KBM-7 (cell line): ENCODE data around the gene RPUSD4.

Experiments
- DNase-seq: peaks from one replicate; pipeline ENCODE4 v3.0.0-alpha.2; 2015
- in situ Hi-C: fragments of 300-500 bp; cut with MboI; formaldehyde crosslinking; loops from 2 replicates; pipeline ENCODE4 v1.14.3; 2020; ENCODE audit warnings: low sequenced_read_pairs, low pct_unique_long_range_greater_than_20kb, mixed read lengths

Gene RPUSD4

GRCh38 chr11:126188332-126189108, 22.9 kb downstream of the RPUSD4 start:
- in situ Hi-C loops: no loop called here
- no peak for DNase-seq

GRCh38 chr11:126186708-126187529, 24.5 kb downstream of the RPUSD4 start:
- no peak for DNase-seq

DNA sequence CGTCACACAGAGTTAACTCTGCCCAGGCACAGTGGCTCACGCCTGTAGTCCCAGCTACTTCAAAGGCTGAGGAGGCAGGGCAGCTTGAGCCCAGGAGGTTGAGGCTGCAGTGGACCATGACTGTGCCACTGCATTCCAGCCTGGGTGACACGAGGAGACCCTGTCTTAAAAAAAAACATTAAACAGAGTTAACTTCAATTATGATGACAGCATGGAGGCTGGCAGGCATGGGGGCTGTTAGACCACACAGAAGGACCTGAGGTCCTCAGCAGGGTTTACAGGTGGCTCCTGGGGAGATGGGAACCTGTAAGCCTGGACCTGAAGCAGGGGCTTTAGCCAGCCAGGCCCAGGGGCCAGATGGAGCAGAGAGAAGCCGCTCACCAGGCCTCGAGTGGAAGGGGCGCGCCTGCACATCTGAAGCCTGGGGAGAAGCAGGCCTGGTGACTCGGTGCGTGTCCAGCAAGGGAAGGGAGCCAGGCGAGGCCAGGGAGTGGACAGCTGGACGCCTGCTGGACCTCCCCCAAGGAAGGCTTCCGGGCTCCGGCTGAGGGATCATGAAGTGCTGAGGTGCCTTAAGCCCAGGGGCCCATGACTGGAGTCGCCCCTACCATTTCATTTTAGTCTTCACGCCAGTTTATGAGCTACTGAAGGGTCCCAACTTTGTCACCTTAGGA, 25.3 kb downstream of the RPUSD4 start:
- in situ Hi-C loops: no loop called here
- DNase-seq: no peak

More at GRCh38 chr11:126186708-126187529, 24.5 kb downstream of the RPUSD4 start:
- in situ Hi-C loops: no loop called here

GRCh38 chr11:126185259-126186024, 26.0 kb downstream of the RPUSD4 start:
- in situ Hi-C loops: no loop called here
- no peak for DNase-seq

GRCh38 chr11:126182787-126183445, 28.5 kb downstream of the RPUSD4 start:
- in situ Hi-C loops: no loop called here
- DNase-seq: no peak

DNA sequence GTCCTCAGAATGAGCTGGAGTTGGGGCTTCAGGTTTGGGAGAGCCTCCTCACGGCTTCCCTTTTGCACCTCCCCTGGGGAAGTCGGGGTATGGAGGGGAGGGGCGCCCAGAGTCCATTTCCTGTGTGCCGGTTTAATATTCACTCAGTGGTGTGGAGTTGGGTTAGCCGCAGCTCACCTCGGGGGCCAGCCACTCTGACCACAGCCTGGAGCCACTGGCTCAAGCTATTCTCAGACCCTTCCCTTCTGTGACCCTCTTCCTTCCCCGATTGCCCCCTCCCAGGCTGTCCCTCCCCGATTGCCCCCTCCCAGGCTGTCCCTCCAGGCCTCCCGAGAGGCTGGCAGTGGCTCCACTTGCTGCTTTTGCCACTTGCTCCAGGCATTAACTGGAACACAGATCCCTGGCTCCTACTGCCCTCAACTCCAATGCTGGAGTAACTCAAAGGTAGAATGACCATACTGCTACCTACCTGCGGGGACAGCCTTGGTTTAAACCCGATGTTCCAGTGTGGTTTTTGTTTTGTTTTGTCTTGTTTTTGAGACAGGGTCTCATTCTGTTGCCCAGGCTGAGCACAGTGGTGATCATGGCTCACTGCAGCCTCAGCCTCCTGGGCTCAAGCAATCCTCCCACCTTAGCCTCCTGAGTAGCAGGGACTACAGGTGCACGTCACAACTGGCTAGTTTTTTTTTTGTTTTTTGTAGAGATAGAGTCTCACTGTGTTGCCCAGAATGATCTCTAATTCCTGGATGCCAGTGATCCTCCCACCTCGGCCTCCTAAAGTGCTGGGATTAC, 29.3 kb downstream of the RPUSD4 start:
- in situ Hi-C loops: no loop called here

DNA sequence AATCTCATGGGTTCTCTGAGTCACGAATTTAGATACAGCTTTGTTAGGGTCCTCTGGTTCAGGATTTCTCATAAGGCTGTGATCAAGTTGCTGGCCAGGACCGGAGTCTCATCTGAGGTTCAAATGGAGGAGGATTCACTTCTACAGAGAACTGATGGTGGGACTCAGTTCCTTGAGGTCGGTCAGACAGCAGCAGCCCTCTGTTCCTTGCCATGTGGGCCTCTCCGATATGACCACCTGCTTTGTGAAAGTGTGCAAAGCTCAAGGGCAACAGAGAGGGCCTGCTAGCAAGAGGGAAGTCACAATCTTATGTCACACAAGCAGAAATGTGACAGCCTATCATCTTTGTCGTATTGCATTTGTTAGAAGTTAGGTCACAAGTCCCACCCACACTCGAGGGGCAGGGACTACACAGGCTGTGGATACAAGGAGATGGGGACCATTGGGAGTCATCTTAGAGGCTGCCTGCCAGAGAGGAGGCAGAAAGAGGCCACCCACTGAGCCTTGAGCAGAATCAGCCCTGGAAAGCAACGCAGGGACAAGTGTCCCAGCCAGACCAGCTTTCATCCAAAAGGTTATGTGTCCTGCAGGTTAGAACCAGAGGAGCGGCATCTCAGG, 34.5 kb downstream of the RPUSD4 start:
- in situ Hi-C loops: no loop called here
- DNase-seq: no peak

More for the DNA sequence above, 29.3 kb downstream of the RPUSD4 start:
- no peak for DNase-seq

GRCh38 chr11:126175393-126175792, 36.1 kb downstream of the RPUSD4 start:
- DNase-seq: no peak
- in situ Hi-C loops: no loop called here

DNA sequence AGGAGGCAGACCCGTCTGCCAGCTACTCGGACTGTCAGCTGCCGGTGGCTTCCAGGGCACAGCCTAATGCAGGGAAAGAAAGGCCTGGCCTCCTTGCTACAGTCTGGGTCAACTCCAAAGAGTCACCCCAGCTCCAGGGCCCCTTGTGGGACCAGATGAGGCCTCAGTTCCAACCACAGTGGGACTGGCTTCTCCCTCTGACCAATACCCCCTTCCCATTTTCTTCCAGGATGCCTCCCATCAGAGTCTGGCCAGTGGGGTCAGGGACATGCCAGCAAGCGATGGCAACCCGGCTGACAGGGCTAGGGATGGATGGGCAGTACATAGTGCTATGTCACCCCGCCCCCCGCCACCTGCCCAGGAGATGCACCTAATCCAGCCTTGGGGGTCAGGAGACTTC, 36.6 kb downstream of the RPUSD4 start:
- in situ Hi-C loops: no loop called here
- DNase-seq: no peak

- in situ Hi-C loops: no loop called here
- no peak for DNase-seq
These were observed 38.2 kb downstream of the RPUSD4 start for GRCh38 chr11:126173257-126173656.

DNA sequence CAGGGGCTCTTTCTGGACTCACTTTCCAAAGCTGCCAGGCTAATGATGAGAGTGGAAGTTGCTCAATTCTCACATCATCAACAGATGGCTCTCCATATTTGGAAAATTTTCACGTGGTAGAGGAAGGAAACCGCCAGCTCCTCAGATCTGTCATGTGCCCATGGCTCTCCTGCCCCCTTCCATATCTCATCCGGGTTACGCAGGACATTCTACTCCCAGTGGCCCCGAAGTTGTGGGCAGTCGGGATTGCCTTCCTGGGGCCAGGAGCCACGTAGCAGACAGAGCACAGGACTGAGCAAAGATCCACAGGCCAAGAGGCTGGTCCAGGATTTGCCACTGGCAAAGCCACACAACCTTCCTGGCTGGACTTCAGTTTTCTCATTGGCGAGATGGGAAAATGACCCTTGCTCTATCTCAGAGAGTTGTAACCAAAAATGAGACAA, 38.8 kb downstream of the RPUSD4 start:
- no peak for DNase-seq
- in situ Hi-C loops: no loop called here

GRCh38 chr11:126169291-126169690, 42.2 kb downstream of the RPUSD4 start:
- DNase-seq: no peak
- in situ Hi-C loops: no loop called here

- no peak for DNase-seq
- in situ Hi-C loops: no loop called here
These were observed 44.0 kb downstream of the RPUSD4 start for GRCh38 chr11:126167488-126167887.

GRCh38 chr11:126166413-126166812, 45.0 kb downstream of the RPUSD4 start:
- in situ Hi-C loops: no loop called here

GRCh38 chr11:126165757-126166156, 45.7 kb downstream of the RPUSD4 start:
- in situ Hi-C loops: no loop called here

More at GRCh38 chr11:126166413-126166812, 45.0 kb downstream of the RPUSD4 start:
- DNase-seq: no peak

DNA sequence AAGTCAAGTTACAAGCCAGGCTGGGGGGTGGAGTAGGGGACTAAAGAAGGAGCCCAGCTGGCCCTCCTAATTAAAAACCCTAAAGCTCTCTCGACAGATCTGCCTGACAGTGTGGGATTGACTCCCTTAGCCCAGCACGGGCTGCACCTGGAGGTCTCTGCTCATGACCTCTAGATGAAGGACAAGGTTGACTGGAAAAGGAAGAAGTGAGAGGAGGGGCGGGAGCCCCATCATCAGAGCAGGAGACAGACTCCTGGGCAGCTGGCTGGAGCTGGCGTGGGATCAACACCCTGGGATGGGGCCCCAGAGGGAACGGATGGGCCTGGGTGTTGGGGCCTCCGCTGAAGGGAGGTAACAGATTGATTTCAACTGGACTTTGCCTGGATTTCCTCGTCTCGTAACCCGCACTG, 46.1 kb downstream of the RPUSD4 start:
- in situ Hi-C loops: no loop called here
- DNase-seq: no peak

More at GRCh38 chr11:126165757-126166156, 45.7 kb downstream of the RPUSD4 start:
- no peak for DNase-seq

- DNase-seq: no peak
- in situ Hi-C loops: no loop called here
These were observed 46.7 kb downstream of the RPUSD4 start for GRCh38 chr11:126164781-126165180.
